LNCAP (cell line): ENCODE data around the gene PDLIM3.

Experiments
- CTCF ChIP-seq: fragments of 450-650 bp; IDR thresholded peaks from 2 replicates; pipeline ENCODE4 v1.5.1; 2017; ENCODE audit warnings: mild to moderate bottlenecking

PDLIM3 gene

GRCh38 chr4:185535612-185536410 lies 504 bp upstream of the PDLIM3 start:
- TF ChIP-seq CTCF: no peak

DNA sequence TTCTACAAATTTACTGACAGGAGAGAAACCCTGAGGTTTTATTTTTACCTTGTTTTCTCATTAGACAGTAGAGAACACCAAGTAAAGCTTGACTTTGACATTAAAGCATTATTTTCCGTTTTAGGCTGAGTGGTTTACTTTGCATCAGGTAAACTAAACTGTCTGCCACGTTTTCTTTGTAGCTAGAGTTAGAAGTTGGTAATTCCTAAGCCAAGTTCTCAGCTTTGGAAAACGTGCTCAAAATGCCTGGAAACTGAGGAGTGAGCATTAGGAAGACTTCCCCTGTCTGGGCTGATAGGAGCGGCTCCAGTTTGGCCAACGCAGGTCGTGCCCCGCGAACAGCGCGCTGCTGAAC lies 819 bp downstream of the PDLIM3 start:
- no peak for TF ChIP-seq CTCF

DNA sequence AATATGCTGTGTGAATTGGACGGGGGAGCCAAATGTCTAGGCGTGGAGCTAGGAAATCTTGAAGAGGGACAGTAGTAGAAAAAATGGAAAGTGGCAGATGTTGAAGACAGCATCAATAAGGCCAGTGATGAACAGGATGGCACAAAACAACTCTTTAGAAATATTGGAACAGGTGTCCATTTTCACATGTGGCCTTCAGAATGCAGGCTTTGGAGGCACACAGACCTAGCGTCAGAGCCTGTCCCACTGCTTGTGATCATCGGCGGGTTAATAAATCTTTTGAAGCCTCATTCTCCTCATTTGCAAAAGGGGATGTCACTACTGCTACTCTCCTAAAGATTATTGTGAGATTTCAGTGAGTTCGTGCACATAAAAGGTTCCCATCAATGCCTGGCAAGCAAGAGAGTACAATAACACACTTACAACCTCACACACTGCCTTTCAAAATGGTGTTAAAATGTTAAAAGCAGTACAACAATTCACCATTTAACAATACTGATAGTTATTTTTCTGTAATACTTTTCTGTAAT lies 2.4 kb downstream of the PDLIM3 start:
- no peak for TF ChIP-seq CTCF

- TF ChIP-seq CTCF: no peak
These were observed 3.0 kb downstream of the PDLIM3 start for GRCh38 chr4:185532293-185532692.

GRCh38 chr4:185529413-185529812 lies 5.9 kb downstream of the PDLIM3 start:
- TF ChIP-seq CTCF: no peak

DNA sequence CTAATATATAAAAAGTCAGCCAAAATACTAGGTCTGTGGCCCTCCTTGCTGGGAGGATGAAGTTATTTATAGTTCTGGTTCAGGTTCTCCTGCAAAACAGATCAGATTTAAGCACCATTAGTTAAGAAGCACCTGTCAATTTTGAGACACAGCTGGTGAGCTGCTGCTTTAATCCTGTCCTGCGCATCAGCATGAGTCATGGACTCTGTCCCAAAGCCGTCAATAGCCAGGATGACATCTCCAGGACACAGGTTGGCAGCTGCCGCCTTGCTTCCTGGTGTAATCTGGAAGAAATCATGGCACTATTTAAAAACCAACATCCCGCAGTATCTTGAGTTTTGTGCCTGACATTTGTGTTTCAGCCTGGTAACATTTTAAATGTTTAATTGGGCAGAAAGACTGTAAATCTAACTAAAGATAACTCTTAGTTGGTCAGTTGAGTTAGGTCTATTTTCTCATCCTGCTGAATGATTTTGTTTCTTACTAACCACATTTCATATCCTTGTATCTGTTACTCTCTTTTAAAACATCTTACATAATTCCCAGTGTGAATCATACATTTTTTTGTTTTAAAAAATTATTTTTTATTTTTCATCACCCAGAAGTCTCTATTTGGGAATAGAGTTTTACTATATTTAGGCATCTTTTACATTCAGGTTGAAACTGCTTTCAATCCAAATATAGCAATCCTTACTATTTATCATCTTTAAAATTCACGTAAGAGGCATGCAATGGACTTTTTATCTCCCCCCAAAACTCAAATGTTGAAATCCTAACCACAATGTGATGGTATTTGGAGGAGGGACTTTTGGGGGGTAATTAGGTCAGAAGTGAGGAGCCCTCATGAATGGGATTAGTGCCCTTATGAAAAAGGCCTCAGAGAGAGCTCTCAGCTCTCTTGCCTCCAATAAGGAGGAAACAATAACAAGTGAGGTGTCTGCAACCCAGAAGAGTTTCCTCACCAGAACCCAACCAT lies 10.1 kb downstream of the PDLIM3 start:
- no peak for TF ChIP-seq CTCF

DNA sequence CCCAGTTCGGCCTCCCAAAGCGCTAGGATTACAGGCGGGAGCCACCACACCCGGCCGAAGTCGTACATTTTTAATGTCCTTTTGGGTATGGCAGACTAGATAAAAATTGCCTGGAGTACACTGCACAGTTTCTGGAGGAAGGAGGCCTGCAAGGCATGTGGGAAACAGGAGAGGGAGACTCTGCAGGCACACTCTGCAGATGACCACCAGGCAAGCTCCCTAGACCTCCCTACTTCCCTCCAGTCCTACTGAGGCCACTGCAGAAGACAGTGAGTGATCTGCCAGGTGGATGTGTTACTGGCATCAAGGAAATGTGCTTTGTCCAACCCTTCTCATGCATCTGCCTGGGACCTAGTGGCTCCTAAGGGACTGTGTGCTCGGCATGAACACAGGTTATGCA lies 11.4 kb downstream of the PDLIM3 start:
- no peak for TF ChIP-seq CTCF
